Right renal cortex interstitium (tissue), 3 donors: Measurements from ENCODE around the gene JOSD1. TPM values are rescaled to one million over a fixed set of nuclear protein-coding genes. Genes with fewer than 3 reads are reported as not detected.

Experiments
- DNase-seq, 3 donors: peaks; one replicate each; pipeline ENCODE4 v3.0.0-alpha.2; 2013; ENCODE audit warnings: low read depth in 3 of 3, low spot score in 2 of 3
- polyA plus RNA-seq, 3 donors: library from polyadenylated mRNA; unstranded; fragments of 120-200 nt; gene quantifications; one replicate each; pipeline ENCODE4 v1.2.1, GENCODE V29; 2013; ENCODE audit not compliant: insufficient read length in 3 of 3

Gene JOSD1
- polyA plus RNA-seq, 3 donors: 36.9 to 41.4 (median 39.2) TPM

DNA sequence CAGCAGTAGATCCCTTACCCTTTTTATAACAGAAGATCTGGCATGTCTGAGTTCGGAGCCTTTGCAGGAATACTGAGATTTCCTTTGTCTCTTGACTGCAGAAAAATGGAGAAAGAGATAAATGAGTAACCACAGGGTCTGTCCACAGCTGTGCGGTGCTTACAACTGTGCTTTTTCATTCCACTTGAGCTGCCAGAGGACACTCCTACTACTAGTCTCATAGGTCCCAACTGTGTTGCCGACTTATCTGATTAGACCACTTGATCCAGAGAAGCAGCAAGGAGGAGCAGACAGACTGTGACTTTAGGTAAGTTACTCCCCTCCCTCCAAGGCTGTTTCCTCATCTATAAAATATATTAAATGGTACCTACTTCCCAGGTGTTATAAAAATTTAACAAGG is 62.0 kb downstream of the JOSD1 start:
- DNase-seq: no peak

DNA sequence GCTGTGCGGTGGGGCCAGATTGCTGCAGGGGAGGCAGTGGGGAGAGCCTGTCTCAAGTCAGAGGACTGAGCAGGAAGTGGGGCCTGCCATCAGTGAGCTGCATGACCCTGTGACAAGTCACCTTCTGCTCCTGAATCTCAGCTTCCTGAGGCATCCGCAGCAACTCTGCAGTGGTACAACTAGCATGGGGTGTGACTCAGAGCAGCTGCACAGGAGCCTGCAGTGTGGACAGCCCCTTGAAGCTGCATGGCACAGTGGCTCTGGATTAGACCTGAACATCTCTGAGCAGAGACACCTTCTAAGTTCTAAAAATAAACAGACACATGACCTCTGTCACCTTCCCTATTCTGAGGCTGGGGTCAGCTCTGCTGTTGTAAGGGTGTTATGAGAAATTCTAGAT is 62.5 kb downstream of the JOSD1 start:
- no peak for DNase-seq

Other genes starting within 250 kb of the JOSD1 start
- under 1 TPM; 0.07 to 0.11 (median 0.10) TPM for gene KCNJ4, start 245.7 kb downstream of the JOSD1 start, polyA plus RNA-seq
- gene KDELR3, start 232.8 kb downstream of the JOSD1 start, polyA plus RNA-seq: 10 to 100 TPM in 2 of 3 donors, 1 to 10 TPM in 1; 9.1 to 12.0 (median 11.1) TPM
- gene DDX17, start 194.6 kb downstream of the JOSD1 start, polyA plus RNA-seq: 100 to 1,000 TPM; 725 to 879 (median 768) TPM
- gene DMC1, start 130.8 kb downstream of the JOSD1 start, polyA plus RNA-seq: 1 to 10 TPM; 5.0 to 6.7 (median 5.4) TPM
- gene FAM227A, start 44.6 kb downstream of the JOSD1 start, polyA plus RNA-seq: 1 to 10 TPM; 4.4 to 7.9 (median 5.3) TPM
- gene CBY1, start 44.3 kb downstream of the JOSD1 start, polyA plus RNA-seq: 10 to 100 TPM; 60.4 to 62.6 (median 61.8) TPM
- gene TOMM22, start 19.0 kb downstream of the JOSD1 start, polyA plus RNA-seq: 100 to 1,000 TPM in 2 of 3 donors, 10 to 100 TPM in 1; 99.8 to 103 (median 103) TPM
- gene GTPBP1, start 5.0 kb upstream of the JOSD1 start, polyA plus RNA-seq: 10 to 100 TPM; 42.0 to 44.0 (median 42.0) TPM
- gene SUN2, start 55.1 kb upstream of the JOSD1 start, polyA plus RNA-seq: 10 to 100 TPM; 47.3 to 50.6 (median 47.6) TPM
- 10 to 100 TPM; 32.2 to 38.0 (median 35.5) TPM for gene DNAL4, start 93.2 kb upstream of the JOSD1 start, polyA plus RNA-seq
- gene NPTXR, start 143.1 kb upstream of the JOSD1 start, polyA plus RNA-seq: 1 to 10 TPM; 4.1 to 4.4 (median 4.3) TPM
- gene CBX6, start 171.3 kb upstream of the JOSD1 start, polyA plus RNA-seq: 10 to 100 TPM; 32.4 to 37.5 (median 33.3) TPM